Activated CD8-positive, alpha-beta T cell treated with anti-CD3 and anti-CD28 coated beads for 36 hours (primary cell): Measurements from ENCODE around the gene ATP7A. TPM values are rescaled to one million over a fixed set of nuclear protein-coding genes. Genes with fewer than 3 reads are reported as not detected.
"Not testable (repeated sequence)": the region's sequence is repeated elsewhere in the genome, so short reads cannot be mapped to it uniquely, and the experiment has no call there.

Experiments used
- ATAC-seq: fragments of 200-7000 bp; cut with Tn5 transposase; one replicate; pipeline ENCODE4 v1.10.0; 2021; ENCODE audit warnings: mild to moderate bottlenecking, moderate library complexity
- CTCF ChIA-PET: fragments of 350-600 bp; sonication (Branson Sonifier 250); formaldehyde crosslinking; loops from one replicate; lab custom pipeline; 2021; ENCODE audit warnings: antibody characterized with exemption; lab: Charles Lee
- POLR2A ChIA-PET: fragments of 350-600 bp; sonication (Branson Sonifier 250); formaldehyde crosslinking; loops from one replicate; lab custom pipeline; 2021; ENCODE audit warnings: antibody characterized with exemption; lab: Charles Lee
- DNase-seq: peaks from one replicate; pipeline ENCODE4 v3.0.0-alpha.2; 2020
- H3K27ac Mint-ChIP-seq: one replicate; pipeline ENCODE4 v1.8.0; 2021; ENCODE audit warnings: mild to moderate bottlenecking, mixed read lengths
- H3K27me3 Mint-ChIP-seq: one replicate; pipeline ENCODE4 v1.8.0; 2021; ENCODE audit warnings: mixed read lengths
- H3K36me3 Mint-ChIP-seq: one replicate; pipeline ENCODE4 v1.8.0; 2021; ENCODE audit warnings: low read depth, mixed read lengths
- H3K4me1 Mint-ChIP-seq: one replicate; pipeline ENCODE4 v1.8.0; 2021; ENCODE audit warnings: low read depth, mixed read lengths
- H3K4me3 Mint-ChIP-seq: one replicate; pipeline ENCODE4 v1.8.0; 2021; ENCODE audit warnings: mild to moderate bottlenecking, moderate library complexity, mixed read lengths
- H3K9me3 Mint-ChIP-seq: one replicate; pipeline ENCODE4 v1.8.0; 2021; ENCODE audit warnings: mixed read lengths
- CTCF ChIP-seq: fragments of 200-600 bp; IDR thresholded peaks from one replicate; pipeline ENCODE4 v1.8.0; 2022; ENCODE audit warnings: antibody characterized with exemption, mild to moderate bottlenecking
- intact Hi-C: fragments of 100-400 bp; cut with micrococcal nuclease; formaldehyde crosslinking; loops from one replicate; pipeline ENCODE4 v1.10.0; 2022
- total RNA-seq, 2 experiments: library from RNA; stranded (reverse); gene quantifications; one replicate each; pipeline ENCODE4 v1.2.3, GENCODE V29; 2021

ATP7A gene
- 1 to 10 TPM; 7.4 to 8.7 TPM for total RNA-seq

DNA sequence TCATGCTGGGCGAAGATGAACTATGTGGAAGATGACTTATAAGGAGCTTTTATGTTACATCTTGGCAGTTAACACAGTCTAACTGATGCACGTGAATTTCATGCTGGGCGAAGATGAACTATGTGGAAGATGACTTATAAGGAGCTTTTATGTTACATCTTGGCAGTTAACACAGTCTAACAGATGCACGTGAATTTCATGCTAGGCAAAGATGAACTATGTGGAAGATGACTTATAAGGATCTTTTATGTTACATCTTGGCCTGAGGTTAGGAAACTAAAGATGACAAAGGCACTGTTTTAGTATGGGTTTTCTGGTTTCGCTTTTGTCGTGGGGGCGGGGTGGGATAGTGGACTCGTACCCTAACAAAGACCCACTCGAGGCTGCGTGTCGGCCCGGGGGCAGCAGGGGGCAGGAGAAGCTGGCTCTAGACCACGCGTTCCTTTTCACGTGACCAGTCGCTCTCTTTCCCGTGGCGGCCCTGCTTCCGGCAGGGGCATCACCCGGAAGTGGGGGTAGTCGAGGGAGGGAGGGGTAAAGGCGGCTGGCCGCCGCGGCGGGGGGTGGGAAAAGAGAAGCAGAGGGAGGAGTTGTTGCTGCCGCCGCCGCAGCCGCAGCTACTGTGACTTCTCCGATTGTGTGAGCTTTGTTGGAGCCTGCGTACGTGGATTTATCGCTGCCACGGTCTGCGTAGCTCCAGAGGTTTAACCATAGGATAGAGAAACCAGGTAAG, at the start of gene ATP7A:
Gene ATP7A (plus strand): TSS at position 586 of the 733 bp plus-strand sequence. CDS start 60,949 bp downstream, outside the sequence.
- ATAC-seq (peak; percentile 93), DNase-seq (peak; percentile 95)
- POLR2A ChIA-PET: interaction anchor here (0.6 to 2.3 kb wide), 6 partner anchors 10 to 332 kb away, joined by 3 to 21 read pairs (median 3); partner anchors contain the start of gene COX7B
- CTCF ChIA-PET: interaction anchor here (1.0 to 3.2 kb wide), 6 partner anchors 10 to 183 kb away, joined by 3 to 17 read pairs (median 6); partner anchors contain the start of gene COX7B
- Mint-ChIP-seq H3K4me1 (peaks cover 15% of the 10 kb centered on the region), H3K9me3 (no peaks in the 10 kb centered on the region), H3K27me3 (no peaks in the 10 kb centered on the region), H3K36me3 (no peaks in the 10 kb centered on the region), H3K27ac (peak within 1 kb of the TSS; percentile 98), H3K4me3 (peak within 1 kb of the TSS; percentile 83)
- intact Hi-C loops: loop anchor here (1.0 to 10.0 kb wide), 3 partner anchors 10 to 185 kb away; no protein-coding TSS in a partner anchor
- no peak for TF ChIP-seq CTCF

GRCh38 chrX:77875372-77875771, 35.1 kb upstream of the ATP7A start:
- Mint-ChIP-seq H3K9me3 (no peaks in the 10 kb centered on the region), H3K27me3 (no peaks in the 10 kb centered on the region), H3K36me3 (peaks cover 16% of the 10 kb centered on the region), H3K4me3 (no peak overlapping the region), H3K4me1 (peaks cover 6% of the 10 kb centered on the region), H3K27ac (no peak overlapping the region)
- TF ChIP-seq CTCF: no peak
- ChIA-PET CTCF (no interaction called here), POLR2A (no interaction called here)
- intact Hi-C loops: no loop called here
- DNase-seq: no peak
- no peak for ATAC-seq

- CTCF ChIA-PET, POLR2A ChIA-PET: not testable (repeated sequence)
Measured at GRCh38 chrX:77881418-77881817, 29.1 kb upstream of the ATP7A start.

DNA sequence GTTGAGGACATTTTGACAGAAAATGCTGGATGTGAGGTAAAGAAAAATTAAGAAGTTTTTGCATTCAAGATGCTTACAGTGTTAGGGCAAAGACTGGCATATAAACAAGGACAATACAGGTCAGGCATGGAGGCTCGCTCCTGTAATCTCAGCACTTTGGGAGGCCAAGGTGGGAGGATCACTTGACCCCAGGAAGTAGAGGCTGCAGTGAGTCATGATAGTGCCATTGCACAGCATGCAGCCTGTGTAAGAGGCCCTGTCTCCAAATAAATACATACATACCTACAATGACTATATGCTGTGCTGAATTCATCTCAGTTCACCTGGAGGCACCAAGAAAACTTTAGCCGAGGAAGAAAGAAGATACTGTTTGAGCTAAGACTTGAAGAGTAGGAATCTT, 17.6 kb upstream of the ATP7A start:
- DNase-seq (no peak), ATAC-seq (no peak)
- TF ChIP-seq CTCF: no peak
- CTCF ChIA-PET: no interaction called here
- peaks cover 13% of the 10 kb centered on the region for H3K36me3 Mint-ChIP-seq
- intact Hi-C loops: loop anchor here (10.0 kb wide), 1 partner anchor 108 kb away; the partner anchor contains the start of gene ATRX
- POLR2A ChIA-PET: no interaction called here
- peaks cover 32% of the 10 kb centered on the region for H3K4me1 Mint-ChIP-seq
- H3K9me3 Mint-ChIP-seq: no peaks in the 10 kb centered on the region
- H3K27me3 Mint-ChIP-seq: no peaks in the 10 kb centered on the region
- peak overlapping the region; percentile 22 for H3K4me3 Mint-ChIP-seq
- H3K27ac Mint-ChIP-seq: peak overlapping the region; percentile 59

More at GRCh38 chrX:77881418-77881817, 29.1 kb upstream of the ATP7A start:
- peaks cover 20% of the 10 kb centered on the region for H3K36me3 Mint-ChIP-seq
- H3K9me3 Mint-ChIP-seq, H3K4me1 Mint-ChIP-seq, H3K4me3 Mint-ChIP-seq, H3K27me3 Mint-ChIP-seq, DNase-seq, intact Hi-C loops, ATAC-seq, H3K27ac Mint-ChIP-seq: not testable (repeated sequence)

GRCh38 chrX:77893713-77894112, 16.8 kb upstream of the ATP7A start:
- no peaks in the 10 kb centered on the region for H3K27me3 Mint-ChIP-seq
- intact Hi-C loops: loop anchor here (10.0 kb wide), 1 partner anchor 109 kb away; the partner anchor contains the start of gene ATRX
- peak overlapping the region; percentile 98 for H3K4me3 Mint-ChIP-seq
- H3K36me3 Mint-ChIP-seq: peaks cover 13% of the 10 kb centered on the region
- H3K4me1 Mint-ChIP-seq: peaks cover 32% of the 10 kb centered on the region
- TF ChIP-seq CTCF: no peak
- CTCF ChIA-PET: no interaction called here
- H3K27ac Mint-ChIP-seq: peak overlapping the region; percentile 38
- DNase-seq (no peak), ATAC-seq (no peak)
- POLR2A ChIA-PET: no interaction called here
- no peaks in the 10 kb centered on the region for H3K9me3 Mint-ChIP-seq
